Nephron (organoid): ENCODE measurements around the gene YAP1.
A peak's percentile ranks its signal among the peaks of the same experiment; 100 is the strongest.

Source experiments
- H3K27ac Mint-ChIP-seq, 3 experiments: 2 replicates each; pipeline ENCODE4 v1.8.0; 2020; ENCODE audit warnings: mixed read lengths in 3 of 3, mild to moderate bottlenecking in 2 of 3, moderate library complexity in 1 of 3
- H3K27me3 Mint-ChIP-seq: 2 replicates; pipeline ENCODE4 v1.8.0; 2021; ENCODE audit warnings: low read depth, mild to moderate bottlenecking, moderate library complexity, mixed read lengths
- H3K36me3 Mint-ChIP-seq: 2 replicates; pipeline ENCODE4 v1.8.0; 2020; ENCODE audit warnings: low read depth, mixed read lengths
- H3K4me1 Mint-ChIP-seq: 2 replicates; pipeline ENCODE4 v1.8.0; 2020; ENCODE audit warnings: mixed read lengths
- H3K4me3 Mint-ChIP-seq, 3 experiments: 2 replicates each; pipeline ENCODE4 v1.8.0; 2020; ENCODE audit warnings: mild to moderate bottlenecking in 3 of 3, mixed read lengths in 3 of 3, moderate library complexity in 2 of 3
- H3K9me3 Mint-ChIP-seq: 2 replicates; pipeline ENCODE4 v1.8.0; 2020; ENCODE audit warnings: mixed read lengths
- TF ChIP-seq, protein P1 (sequence below), 3 experiments: fragments of 200-600 bp; sonication (generic); IDR thresholded peaks; one replicate each; pipeline ENCODE4 v1.5.0; 2021; ENCODE audit warnings: antibody characterized with exemption in 3 of 3; ENCODE audit not compliant: unreplicated experiment in 3 of 3

The YAP1 gene

DNA sequence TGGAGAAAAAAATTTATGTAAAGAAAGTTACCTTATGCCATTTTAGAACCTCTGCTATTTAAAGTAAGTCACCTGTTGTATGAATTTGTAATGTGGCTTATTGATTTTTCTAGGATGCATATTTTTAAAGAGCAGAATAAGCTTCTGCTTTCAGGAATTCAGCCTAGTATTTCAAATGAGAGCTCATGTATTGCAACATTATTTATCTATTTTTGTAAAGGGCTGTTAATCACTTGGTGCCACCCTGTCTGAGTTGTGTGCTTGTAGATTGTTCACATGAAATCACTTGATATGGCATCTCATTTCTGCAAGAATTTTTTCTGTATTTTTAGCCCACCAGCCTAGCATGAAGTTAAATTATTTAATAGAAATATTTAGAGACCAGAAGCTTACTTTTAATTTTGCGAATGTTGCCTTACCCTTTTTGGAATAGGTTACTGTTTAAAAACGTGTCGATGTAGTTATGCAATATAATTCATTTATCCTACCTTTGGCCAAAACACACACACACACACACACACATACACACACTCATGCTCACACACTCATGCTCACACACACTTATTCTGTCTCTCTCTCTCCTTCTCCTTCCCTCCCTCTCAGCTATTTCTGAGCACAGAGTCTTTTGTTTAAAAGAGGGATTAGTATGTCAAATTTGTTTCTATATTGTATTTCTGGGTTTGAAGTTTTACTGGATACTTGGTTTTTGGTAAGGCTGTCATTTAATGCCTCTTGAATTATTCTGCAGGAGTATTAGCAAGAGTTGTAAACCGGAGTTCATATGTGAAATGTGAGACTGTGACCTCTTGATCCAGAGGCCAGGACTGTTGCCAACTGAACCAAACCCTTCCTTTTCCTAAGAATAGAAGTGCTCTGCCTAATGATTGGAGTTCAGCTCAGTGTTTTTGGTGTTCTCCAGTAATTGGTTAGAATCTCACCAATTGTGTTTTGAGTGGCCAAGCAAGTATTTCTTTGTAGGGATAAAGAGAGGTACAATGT lies 34.4 kb downstream of the YAP1 start:
- TF ChIP-seq, protein P1, sequence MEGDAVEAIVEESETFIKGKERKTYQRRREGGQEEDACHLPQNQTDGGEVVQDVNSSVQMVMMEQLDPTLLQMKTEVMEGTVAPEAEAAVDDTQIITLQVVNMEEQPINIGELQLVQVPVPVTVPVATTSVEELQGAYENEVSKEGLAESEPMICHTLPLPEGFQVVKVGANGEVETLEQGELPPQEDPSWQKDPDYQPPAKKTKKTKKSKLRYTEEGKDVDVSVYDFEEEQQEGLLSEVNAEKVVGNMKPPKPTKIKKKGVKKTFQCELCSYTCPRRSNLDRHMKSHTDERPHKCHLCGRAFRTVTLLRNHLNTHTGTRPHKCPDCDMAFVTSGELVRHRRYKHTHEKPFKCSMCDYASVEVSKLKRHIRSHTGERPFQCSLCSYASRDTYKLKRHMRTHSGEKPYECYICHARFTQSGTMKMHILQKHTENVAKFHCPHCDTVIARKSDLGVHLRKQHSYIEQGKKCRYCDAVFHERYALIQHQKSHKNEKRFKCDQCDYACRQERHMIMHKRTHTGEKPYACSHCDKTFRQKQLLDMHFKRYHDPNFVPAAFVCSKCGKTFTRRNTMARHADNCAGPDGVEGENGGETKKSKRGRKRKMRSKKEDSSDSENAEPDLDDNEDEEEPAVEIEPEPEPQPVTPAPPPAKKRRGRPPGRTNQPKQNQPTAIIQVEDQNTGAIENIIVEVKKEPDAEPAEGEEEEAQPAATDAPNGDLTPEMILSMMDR (IDR thresholded peaks at IDR 0.05; ENCODE audit: unreplicated experiment in 3 of 3) = no peak
- Mint-ChIP-seq H3K27ac (peak overlapping the region; percentile 52 to 70 (median 70)), H3K9me3 (no peaks in the 10 kb centered on the region), H3K4me1 (peaks cover 65% of the 10 kb centered on the region), H3K27me3 (no peaks in the 10 kb centered on the region), H3K4me3 (peak overlapping the region in 2 of 3 experiments; percentile 16 to 21), H3K36me3 (peaks cover 43% of the 10 kb centered on the region)

DNA sequence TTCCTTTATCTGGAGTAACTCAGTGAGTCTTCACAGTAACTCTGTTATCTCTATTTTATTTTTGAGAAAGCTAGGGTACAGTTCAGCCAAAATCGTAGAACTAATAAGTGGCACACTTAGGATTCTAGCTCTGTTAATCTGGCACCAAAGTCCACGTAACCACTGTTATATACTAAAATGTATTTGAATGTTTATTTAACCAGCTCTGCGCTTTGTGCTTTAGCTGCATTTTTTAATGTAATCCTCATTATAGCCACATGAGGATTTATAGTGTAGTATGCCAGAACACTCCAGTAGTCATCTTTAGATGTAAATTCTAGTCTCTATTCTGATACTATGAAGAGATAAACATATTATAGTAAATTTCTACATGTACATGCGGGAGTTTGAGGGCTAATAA lies 36.8 kb downstream of the YAP1 start:
- TF ChIP-seq, protein P1 (IDR thresholded peaks at IDR 0.05; ENCODE audit: unreplicated experiment in 3 of 3) = no peak
- Mint-ChIP-seq H3K9me3 (no peaks in the 10 kb centered on the region), H3K27me3 (no peaks in the 10 kb centered on the region), H3K4me1 (peaks cover 67% of the 10 kb centered on the region), H3K4me3 (no peak overlapping the region), H3K36me3 (peaks cover 35% of the 10 kb centered on the region), H3K27ac (peak overlapping the region in 2 of 3 experiments; percentile 8 to 32)

DNA sequence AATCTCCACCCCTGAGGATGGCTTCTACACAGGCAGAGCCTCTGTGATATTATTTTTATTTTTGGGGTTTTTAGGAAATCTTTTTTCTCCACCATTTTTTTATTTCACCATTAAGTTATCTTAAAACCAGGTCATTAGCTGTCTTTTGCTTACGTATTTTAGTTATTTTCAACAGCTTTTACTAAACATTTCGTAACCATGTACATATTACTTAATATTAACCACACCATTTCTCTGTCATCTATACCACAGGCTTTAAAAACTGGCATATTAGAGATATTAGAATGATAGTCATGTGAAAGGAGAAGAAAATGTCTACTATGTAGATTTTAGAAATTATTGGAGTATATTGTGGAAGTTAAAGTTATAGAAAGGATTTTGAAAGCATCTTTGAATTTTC lies 37.4 kb downstream of the YAP1 start:
- H3K36me3 Mint-ChIP-seq = peaks cover 38% of the 10 kb centered on the region
- no peaks in the 10 kb centered on the region for H3K9me3 Mint-ChIP-seq

DNA sequence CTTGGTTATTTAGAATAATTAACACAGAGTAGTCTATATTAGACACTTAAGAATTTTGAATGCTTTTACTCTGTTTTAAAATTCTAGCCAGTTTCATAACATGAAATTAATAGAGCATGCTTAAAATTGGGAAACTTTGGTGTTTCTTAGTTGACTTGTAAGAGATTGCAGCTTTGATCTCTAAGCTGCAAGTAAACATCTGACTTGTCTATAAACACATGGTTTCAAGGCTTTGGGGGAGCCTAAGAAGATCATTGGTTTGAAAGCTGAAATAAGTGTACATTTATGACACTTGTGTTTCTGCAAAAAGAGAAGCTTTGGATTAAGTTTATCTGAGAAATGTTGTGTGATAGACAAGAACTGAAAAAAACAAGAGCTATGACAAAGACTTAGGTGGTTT lies 37.8 kb downstream of the YAP1 start:
- peaks cover 71% of the 10 kb centered on the region for H3K4me1 Mint-ChIP-seq
- H3K4me3 Mint-ChIP-seq = no peak overlapping the region
- H3K27ac Mint-ChIP-seq = no peak overlapping the region
- peaks cover 43% of the 10 kb centered on the region for H3K36me3 Mint-ChIP-seq
- TF ChIP-seq, protein P1 (IDR thresholded peaks at IDR 0.05; ENCODE audit: unreplicated experiment in 3 of 3) = no peak
- H3K27me3 Mint-ChIP-seq = no peaks in the 10 kb centered on the region
- H3K9me3 Mint-ChIP-seq = no peaks in the 10 kb centered on the region

More for the DNA sequence above, 37.4 kb downstream of the YAP1 start:
- TF ChIP-seq, protein P1 (IDR thresholded peaks at IDR 0.05; ENCODE audit: unreplicated experiment in 3 of 3) = no peak
- Mint-ChIP-seq H3K4me1 (peaks cover 70% of the 10 kb centered on the region), H3K27me3 (no peaks in the 10 kb centered on the region), H3K4me3 (no peak overlapping the region), H3K27ac (peak overlapping the region in 1 of 3 experiments; percentile 8)

DNA sequence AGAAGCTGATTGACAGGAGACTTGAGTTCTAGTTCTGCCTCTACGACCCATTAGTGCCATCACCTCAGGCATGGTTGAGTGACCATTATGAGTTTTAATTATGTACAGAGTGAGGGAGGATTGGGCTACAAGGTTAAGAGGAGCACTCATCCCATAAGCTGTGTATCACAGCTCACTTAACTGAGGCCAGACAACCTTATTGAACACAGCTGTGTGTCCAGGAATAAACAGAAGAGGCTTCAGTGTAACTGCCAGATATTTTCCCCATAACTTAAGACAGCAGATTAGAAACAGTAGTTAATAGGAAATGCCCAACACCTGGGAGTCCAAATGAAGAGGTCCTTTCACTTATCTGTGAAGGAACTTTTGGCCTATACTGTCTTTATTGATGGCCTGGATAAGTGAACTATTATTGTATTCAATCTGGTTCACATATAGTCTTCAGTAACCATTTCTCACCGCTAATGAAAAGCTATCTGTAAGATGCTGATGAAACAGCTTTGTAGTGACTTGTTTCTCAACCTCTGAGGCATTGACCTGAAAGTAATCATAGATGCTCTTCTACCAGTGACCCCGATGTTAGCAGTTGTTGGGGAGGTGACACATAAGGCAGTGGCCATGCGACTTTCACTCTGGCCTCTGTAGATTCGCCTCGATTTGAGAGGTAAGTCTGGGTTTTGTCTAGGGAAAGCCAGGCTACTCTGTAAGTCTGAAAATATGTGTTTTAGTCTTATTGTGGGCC lies 41.7 kb downstream of the YAP1 start:
- H3K36me3 Mint-ChIP-seq = peaks cover 39% of the 10 kb centered on the region
- peaks cover 70% of the 10 kb centered on the region for H3K4me1 Mint-ChIP-seq
- TF ChIP-seq, protein P1 (IDR thresholded peaks at IDR 0.05; ENCODE audit: unreplicated experiment in 3 of 3) = no peak
- no peaks in the 10 kb centered on the region for H3K27me3 Mint-ChIP-seq
- peak overlapping the region in 2 of 3 experiments; percentile 42 to 47 for H3K27ac Mint-ChIP-seq
- no peaks in the 10 kb centered on the region for H3K9me3 Mint-ChIP-seq
- no peak overlapping the region for H3K4me3 Mint-ChIP-seq
